ENCODE measurements around the gene BCHE.

DNA sequence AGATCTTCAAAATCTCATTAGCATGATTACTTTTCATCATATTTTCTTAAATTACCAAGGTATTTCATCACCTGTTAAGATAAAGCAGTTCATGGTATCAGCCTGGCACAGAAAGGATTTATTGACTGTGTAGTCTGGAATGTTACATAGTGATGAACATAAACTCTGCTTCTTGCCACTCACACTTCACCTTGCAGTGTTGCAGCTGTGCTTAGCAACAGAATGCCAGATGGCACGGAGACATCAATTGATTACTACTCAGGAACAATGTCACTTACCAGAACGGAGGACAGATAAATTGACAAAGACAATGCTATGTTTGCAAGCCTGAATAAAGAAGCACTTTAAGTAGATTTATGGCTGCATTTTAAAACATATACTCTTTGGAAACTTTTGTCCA lies 15.0 kb upstream of the BCHE start:
- no peak for TF ChIP-seq ZBTB8A (tag by site-specific recombination; IDR thresholded peaks at IDR 0.05)
- TF ChIP-seq TCF7L2 (IDR thresholded peaks at IDR 0.05; ENCODE audit: borderline replicate concordance, low read depth, low read length): no peak
- TF ChIP-seq ZNF398 (tag by site-specific recombination; IDR thresholded peaks at IDR 0.05): no peak
- no peak for TF ChIP-seq ZNF792 (tag by site-specific recombination; IDR thresholded peaks at IDR 0.05)
- TF ChIP-seq REST (tag by site-specific recombination; IDR thresholded peaks at IDR 0.05): no peak
- TF ChIP-seq CTCF (tag by site-specific recombination; IDR thresholded peaks at IDR 0.05): no peak
